ENCODE results near the gene SV2C. TPM values are rescaled to one million over a fixed set of nuclear protein-coding genes. Genes with fewer than 3 reads are reported as not detected.

SV2C gene
- total RNA-seq, 1 experiment from 2014 or later: not detected

GRCh38 chr5:76356887-76357286 is 273.7 kb downstream of the SV2C start:
- ChIA-PET CTCF (no interaction called here), RAD21 (ENCODE audit: low non-redundant PET in 1 of 2, low total read pairs in 2 of 2, uncharacterized antibody in 2 of 2, unreplicated experiment in 2 of 2) (no interaction called here), POLR2A (no interaction called here)
- Histone ChIP-seq H3K4me1 (ENCODE audit: control insufficient read depth in 1 of 2, insufficient read depth in 2 of 2, low read length in 2 of 2) (no peaks in the 10 kb centered on the region), H3K27ac (ENCODE audit: low read depth, low read length) (no peak overlapping the region), H4K20me1 (ENCODE audit: insufficient read depth) (no peaks in the 10 kb centered on the region), H3K27me3 (ENCODE audit: insufficient read depth, low read length) (no peaks in the 10 kb centered on the region), H3K9me3 (ENCODE audit: control insufficient read depth in 1 of 2, insufficient read depth in 1 of 2, low read depth in 1 of 2, low read length in 2 of 2) (no peaks in the 10 kb centered on the region), H2AFZ (ENCODE audit: low read depth, low read length, poor library complexity, severe bottlenecking) (no peak overlapping the region), H3K4me2 (ENCODE audit: low read length) (no peak overlapping the region), H3K36me3 (ENCODE audit: control insufficient read depth in 1 of 2, insufficient read depth in 2 of 2, low read length in 2 of 2) (no peaks in the 10 kb centered on the region), H3K4me3 (replicated peaks in 1 of 2; ENCODE audit: low read depth in 1 of 2, low read length in 2 of 2) (no peak overlapping the region), H3K9ac (ENCODE audit: low read length) (no peak overlapping the region), H3K79me2 (ENCODE audit: insufficient read depth, low read length) (no peaks in the 10 kb centered on the region), H3K9me2 (ENCODE audit: insufficient read depth) (no peaks in the 10 kb centered on the region)
- BruUV-seq (replicated peaks): no TSS peak
- ATAC-seq (no peak), DNase-seq (ENCODE audit: low read depth, low spot score) (no peak)
- TF ChIP-seq CEBPB (IDR thresholded peaks at IDR 0.05; ENCODE audit: low read depth): no peak
- no peak for TF ChIP-seq ZNF274 (IDR thresholded peaks at IDR 0.05; ENCODE audit: low read depth, low read length)
- TF ChIP-seq CTCF (IDR thresholded peaks at IDR 0.05 in 2 of 3, conservative IDR thresholded peaks at IDR 0.05 in 1 of 3; ENCODE audit: borderline replicate concordance in 1 of 3, insufficient read depth in 1 of 3, low read depth in 2 of 3, low read length in 2 of 3): no peak
- no peak for TF ChIP-seq POLR2A (IDR thresholded peaks at IDR 0.05; ENCODE audit: borderline replicate concordance, extremely low read depth, insufficient read depth, insufficient read length)
- TF ChIP-seq SIN3A (IDR thresholded peaks at IDR 0.05; ENCODE audit: low read depth): no peak
- no peak for TF ChIP-seq SP1 (IDR thresholded peaks at IDR 0.05; ENCODE audit: low read depth)
- no peak for TF ChIP-seq REST (IDR thresholded peaks at IDR 0.05; ENCODE audit: low read depth)
- no peak for TF ChIP-seq TCF7L2 (IDR thresholded peaks at IDR 0.05; ENCODE audit: borderline replicate concordance, extremely low read depth, insufficient read depth, insufficient read length)
- TF ChIP-seq ELF1 (IDR thresholded peaks at IDR 0.05; ENCODE audit: borderline replicate concordance, low read depth): no peak
- no peak for TF ChIP-seq YY1 (IDR thresholded peaks at IDR 0.05; ENCODE audit: extremely low read depth, insufficient replicate concordance, low read depth, low read length)
- TF ChIP-seq ATF3 (IDR thresholded peaks at IDR 0.05): no peak
- no peak for TF ChIP-seq MAX (IDR thresholded peaks at IDR 0.05)
- TF ChIP-seq SRF (IDR thresholded peaks at IDR 0.05; ENCODE audit: low read depth): no peak
- TF ChIP-seq FOSL1 (IDR thresholded peaks at IDR 0.05; ENCODE audit: low read depth): no peak
- no peak for TF ChIP-seq EZH2phosphoT487 (IDR thresholded peaks at IDR 0.05; ENCODE audit: borderline replicate concordance)
- TF ChIP-seq POLR2AphosphoS5 (IDR thresholded peaks at IDR 0.05; ENCODE audit: low read depth, low read length): no peak
- no peak for TF ChIP-seq EZH2 (IDR thresholded peaks at IDR 0.05)
- no peak for TF ChIP-seq EGR1 (IDR thresholded peaks at IDR 0.05; ENCODE audit: low read depth)
- TF ChIP-seq JUND (IDR thresholded peaks at IDR 0.05): no peak
- intact Hi-C loops (cut with micrococcal nuclease): no loop called here

Data from HCT116 (cell line).